SK-N-SH (cell line): ENCODE results near the gene MAPKBP1.

Source experiments
- CHD2 ChIP-seq: fragments of 150-350 bp; IDR thresholded peaks from 2 replicates; pipeline ENCODE4 v1.6.1; 2018; ENCODE audit warnings: low read length; ENCODE audit not compliant: partially characterized antibody
- CTCF ChIP-seq: fragments of 200-600 bp; sonication (generic); IDR thresholded peaks from 2 replicates; pipeline ENCODE4 v1.6.1; 2017; ENCODE audit warnings: antibody characterized with exemption, mild to moderate bottlenecking, moderate library complexity
- NFIC ChIP-seq: IDR thresholded peaks from 2 replicates; pipeline ENCODE4 v1.4.0; 2012; ENCODE audit warnings: borderline replicate concordance

DNA sequence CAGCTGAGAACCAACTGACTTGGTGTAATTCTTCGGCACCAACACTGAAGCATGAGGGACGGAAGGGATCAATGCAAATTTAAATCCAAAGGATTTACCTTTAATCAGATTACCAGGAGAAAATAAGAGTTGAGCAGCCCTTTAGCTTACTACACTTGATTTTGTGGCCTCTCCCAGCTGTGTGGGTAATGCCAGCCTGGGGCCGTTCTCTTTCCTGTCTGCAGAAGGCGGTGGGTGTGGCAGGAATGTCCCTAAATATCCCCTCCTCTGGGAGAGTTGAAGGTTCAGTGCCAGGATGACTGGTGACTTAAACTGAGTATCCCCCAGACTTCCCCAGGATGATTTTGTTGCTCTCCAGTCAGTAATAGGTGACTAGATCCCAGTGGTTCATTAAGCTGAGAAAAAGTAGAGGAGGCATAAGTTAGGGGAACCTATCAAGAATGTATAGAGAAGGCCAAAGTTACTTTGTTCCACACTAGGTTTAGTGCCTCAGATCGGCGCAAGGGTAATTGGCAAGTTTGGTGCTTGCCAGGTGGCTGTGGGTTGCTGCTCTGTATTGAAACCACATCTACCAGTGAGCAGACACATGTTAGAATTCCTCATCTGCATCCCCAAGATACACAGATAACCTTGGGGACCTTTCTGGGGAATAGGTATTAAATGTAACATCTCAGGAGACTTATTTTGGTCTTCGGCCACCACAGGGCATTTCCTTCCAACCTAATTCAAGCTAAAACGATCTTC lies 23.1 kb downstream of the MAPKBP1 start:
- no peak for TF ChIP-seq CTCF
- no peak for TF ChIP-seq CHD2
- no peak for TF ChIP-seq NFIC
